ENCODE results near the gene GPS2. TPM values are rescaled to one million over a fixed set of nuclear protein-coding genes. Genes with fewer than 3 reads are reported as not detected.

The GPS2 gene
- total and polyA plus RNA-seq, 2 donors (not counting 3 experiments of a cell fraction or from before 2014, with no cell fraction given) = 51.6 to 132 TPM

- ChIA-PET POLR2A (no interaction called here), CTCF (interaction anchor here (0.6 to 1.4 kb wide), 4 partner anchors 18 to 56 kb away, joined by 3 to 6 read pairs (median 3); partner anchors contain the start of gene TMEM256)
- H4K20me1 ChIP-seq (replicated peaks; ENCODE audit: control insufficient read depth, extremely low read depth, insufficient read depth, low read length) = no peaks in the 10 kb centered on the region
- H3K9ac ChIP-seq (replicated peaks; ENCODE audit: extremely low read depth, insufficient read depth, low read length) = no peak overlapping the region
- H3K36me3 ChIP-seq (ENCODE audit: control insufficient read depth in 2 of 2, extremely low read depth in 1 of 2, insufficient read depth in 2 of 2, low read length in 2 of 2) = no peaks in the 10 kb centered on the region
- no peak overlapping the region for H2AFZ ChIP-seq (ENCODE audit: low read depth, low read length)
- TF ChIP-seq GATA2 (IDR thresholded peaks at IDR 0.05; ENCODE audit: insufficient read depth, insufficient read length, low read depth, low read length) = no peak
- TF ChIP-seq EZH2 (IDR thresholded peaks at IDR 0.05; ENCODE audit: borderline replicate concordance, low read depth, low read length, severe bottlenecking) = no peak
- TF ChIP-seq POLR2A (IDR thresholded peaks at IDR 0.05; ENCODE audit: low read depth, low read length) = no peak
- TF ChIP-seq POLR2AphosphoS5 (IDR thresholded peaks at IDR 0.05; ENCODE audit: insufficient read depth, low read depth, low read length) = no peak
- TF ChIP-seq MYC (IDR thresholded peaks at IDR 0.05; ENCODE audit: low read depth, low read length) = no peak
- TF ChIP-seq MAX (IDR thresholded peaks at IDR 0.05; ENCODE audit: insufficient read depth, insufficient read length) = no peak
- TF ChIP-seq CTCF (IDR thresholded peaks at IDR 0.05; ENCODE audit: extremely low read depth in 1 of 2, insufficient read depth in 1 of 2, low read depth in 1 of 2, low read length in 2 of 2) = no peak
- no peak for TF ChIP-seq JUN (IDR thresholded peaks at IDR 0.05; ENCODE audit: borderline replicate concordance, insufficient read depth, insufficient read length, low read depth)
- no peak for TF ChIP-seq FOS (IDR thresholded peaks at IDR 0.05; ENCODE audit: borderline replicate concordance, insufficient read depth, low read length)
- no peak overlapping the region for H3K4me3 ChIP-seq (replicated peaks in 1 of 3; ENCODE audit: insufficient read depth in 1 of 3, low read depth in 1 of 3, low read length in 3 of 3)
- DNase-seq (ENCODE audit: low read depth, low spot score) (no peak), FAIRE-seq (no peak)
- H3K4me1 ChIP-seq (ENCODE audit: control insufficient read depth, extremely low read depth, insufficient read depth, low read length) = peaks cover 17% of the 10 kb centered on the region
- H3K4me2 ChIP-seq (ENCODE audit: insufficient read depth, low read length) = no peak overlapping the region
- no TSS peak for BruUV-seq (replicated peaks)
- no peak overlapping the region for H3K27ac ChIP-seq (ENCODE audit: insufficient read depth, low read depth, low read length)
- H3K9me1 ChIP-seq (replicated peaks; ENCODE audit: control insufficient read depth, extremely low read depth, insufficient read depth, low read length) = no peaks in the 10 kb centered on the region
- no peaks in the 10 kb centered on the region for H3K9me3 ChIP-seq (replicated peaks; ENCODE audit: control insufficient read depth, insufficient read depth, low read length)
- dilution Hi-C loops (cut with MboI; ENCODE audit: extremely low pct_ligation_motif_present, low sequenced_read_pairs) = no loop called here
- H3K79me2 ChIP-seq (ENCODE audit: control insufficient read depth, insufficient read depth, low read length) = no peaks in the 10 kb centered on the region
- H3K27me3 ChIP-seq (ENCODE audit: control insufficient read depth in 2 of 2, insufficient read depth in 2 of 2, low read length in 2 of 2) = no peaks in the 10 kb centered on the region
- intact Hi-C loops (cut with micrococcal nuclease) = loop anchor here (2.0 kb wide), 1 partner anchor 303 kb away; the partner anchor contains the start of gene SLC16A11
Observed at GRCh38 chr17:7347630-7348477, 32.7 kb upstream of the GPS2 start.

Data from endothelial cell of umbilical vein (primary cell).